GM19351 (cell line): Measurements from ENCODE around the gene ZNF580.

Experiments
- ATAC-seq: cut with Tn5 transposase; IDR thresholded peaks from one replicate; pipeline ENCODE4 v1.9.1; 2021; ENCODE audit warnings: mild to moderate bottlenecking, moderate library complexity; ENCODE audit not compliant: unreplicated experiment

The ZNF580 gene

DNA sequence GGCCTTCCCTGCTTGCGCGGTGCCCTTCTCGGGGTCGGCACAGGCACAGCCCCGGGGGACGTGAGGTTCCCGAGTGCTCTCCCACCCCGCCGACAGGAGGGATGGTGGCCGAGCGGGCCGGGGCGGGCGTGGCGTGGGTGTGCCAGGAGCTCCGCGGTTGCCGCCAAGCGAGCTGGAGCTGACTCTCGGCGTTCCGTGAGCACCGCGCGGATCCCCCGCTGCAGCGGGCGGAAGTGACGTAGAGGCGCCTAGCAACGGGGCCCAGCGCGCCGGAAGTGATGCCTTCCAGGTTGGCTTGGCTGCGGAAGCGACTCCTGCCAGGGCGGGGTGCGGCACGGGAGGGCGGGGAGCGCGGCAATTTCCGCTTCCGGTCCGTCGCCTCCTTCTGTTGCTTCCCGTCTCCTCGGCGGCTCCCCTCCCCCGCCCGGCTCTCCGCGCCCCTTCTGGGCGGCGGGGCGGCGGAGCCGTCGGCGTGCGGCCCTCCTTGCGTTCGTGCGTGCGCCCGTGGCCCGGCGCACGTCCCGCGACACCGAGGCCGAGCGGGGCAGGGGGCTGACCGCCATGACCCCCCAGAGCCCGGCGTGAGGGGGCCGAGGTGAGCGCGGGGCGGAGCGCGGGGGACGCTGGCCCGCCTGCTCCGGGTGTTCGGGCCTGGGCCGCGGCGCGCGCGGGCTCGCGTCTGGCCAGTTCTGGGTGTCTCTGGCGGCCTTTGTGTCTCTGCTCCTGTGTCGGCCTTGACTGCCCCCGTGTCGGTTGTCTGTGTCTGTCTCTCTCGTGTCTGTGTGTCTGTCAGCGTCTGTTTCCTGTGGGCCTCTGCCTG is 34.2 kb downstream of the ZNF580 start, which contains the start of gene EPN1:
EPN1 (plus strand) TSS at position 386 of the 820 bp plus-strand sequence. CDS start 3,402 bp downstream, outside the sequence.
- ATAC-seq, result peak; percentile 58

DNA sequence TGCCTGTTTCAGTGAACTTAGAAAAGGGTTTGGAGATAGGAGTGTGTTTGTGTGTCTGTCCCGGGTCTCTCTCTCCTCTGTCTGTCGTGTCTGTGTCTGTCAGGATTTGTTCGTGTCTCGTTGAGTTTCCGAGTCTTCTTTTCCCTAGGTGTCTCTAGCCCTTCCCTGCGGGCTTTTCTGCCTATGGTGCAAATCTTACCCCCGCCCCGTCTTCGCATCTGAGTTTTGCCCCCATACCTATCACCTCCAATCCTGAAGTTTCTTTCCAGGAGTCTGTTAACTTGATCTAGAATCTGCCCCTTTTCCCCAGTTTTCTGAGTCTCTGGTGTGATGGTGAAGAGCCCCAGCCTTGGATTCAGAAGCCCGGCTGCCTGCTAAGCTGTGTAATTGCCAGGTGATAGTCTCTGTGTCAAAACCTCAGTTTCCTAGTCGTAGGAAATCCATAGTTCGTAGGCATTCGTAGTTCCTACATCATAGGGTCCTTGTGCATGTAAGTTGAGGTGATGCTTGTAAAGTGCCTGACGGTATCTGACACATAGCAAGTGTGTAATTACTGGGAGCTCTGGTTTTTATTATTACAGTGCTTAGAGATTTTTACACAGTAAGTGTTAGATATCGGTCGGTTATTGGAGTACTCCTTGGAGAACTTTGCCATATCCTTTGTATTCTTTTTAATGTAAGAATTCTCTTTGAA is 35.0 kb downstream of the ZNF580 start:
- ATAC-seq, result no peak

DNA sequence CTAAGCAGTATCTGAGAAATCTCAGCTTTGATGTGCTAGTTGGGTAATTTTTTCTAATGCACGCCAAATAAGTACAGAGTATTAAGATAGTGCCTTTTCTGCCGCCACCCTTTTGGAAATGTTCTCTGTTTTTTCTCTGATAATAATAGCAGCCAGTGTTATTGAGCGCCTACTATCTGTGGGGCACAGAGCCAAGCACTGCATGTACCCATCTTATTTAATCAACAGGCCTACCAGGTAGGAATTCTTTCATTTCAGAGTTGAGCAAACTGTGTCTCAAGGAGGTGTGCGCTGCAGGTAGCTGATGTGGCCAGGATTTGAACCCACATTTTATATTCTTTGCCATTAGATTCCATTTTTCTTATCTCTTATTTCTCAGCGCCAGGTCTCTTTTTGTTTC is 35.6 kb downstream of the ZNF580 start:
- no peak for ATAC-seq

DNA sequence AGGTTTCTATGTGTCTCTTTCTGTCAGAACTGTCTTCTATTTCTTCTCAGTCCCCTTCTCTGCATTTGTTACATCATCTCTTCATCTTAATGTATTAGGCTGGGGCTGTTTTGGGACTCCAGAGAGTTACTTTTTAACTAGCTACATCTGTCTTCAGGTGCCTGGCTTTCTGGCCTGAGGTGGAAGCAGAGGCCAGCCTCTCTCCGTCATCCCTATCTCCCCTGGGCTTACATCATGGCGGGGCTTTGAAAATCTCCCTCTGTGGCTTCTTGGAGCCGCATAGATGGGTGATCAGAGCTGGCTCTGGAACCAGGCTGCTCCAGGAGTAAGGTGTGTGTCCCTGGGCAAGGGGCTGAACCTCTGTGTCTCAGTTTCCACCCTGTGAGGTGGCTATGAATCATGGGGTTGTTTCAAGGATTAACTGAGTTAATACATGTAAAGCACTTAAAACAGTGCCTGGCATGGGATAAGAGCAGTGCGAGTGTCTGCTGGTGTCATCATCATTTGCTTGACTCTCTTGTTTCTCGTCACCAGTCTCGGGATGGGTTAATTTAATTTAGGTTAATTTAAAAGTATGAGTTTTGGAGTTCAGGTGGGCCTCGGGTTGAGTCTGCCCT is 36.2 kb downstream of the ZNF580 start:
- no peak for ATAC-seq

DNA sequence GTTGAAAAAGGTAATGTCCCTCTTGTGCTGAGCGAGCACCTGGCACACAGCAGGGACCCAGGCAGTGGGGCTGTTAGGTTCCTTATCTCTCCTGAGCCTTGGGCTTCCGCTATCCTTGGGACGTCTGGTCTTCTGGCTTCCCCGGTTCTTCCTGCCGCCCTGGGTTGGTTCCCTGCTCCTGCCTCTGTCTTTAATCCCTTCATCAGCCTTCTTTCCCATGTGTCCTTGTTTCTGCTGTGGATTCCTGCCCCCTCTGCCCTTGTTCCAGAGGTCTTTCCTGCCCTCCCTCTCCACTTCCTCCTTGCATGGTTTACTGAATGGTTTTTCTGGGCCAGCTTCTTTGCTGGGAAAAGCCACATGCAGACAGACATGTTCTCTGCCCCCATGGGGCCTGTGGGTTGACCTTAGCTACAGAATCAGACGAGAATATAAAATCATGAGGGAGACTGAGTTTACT is 36.8 kb downstream of the ZNF580 start:
- no peak for ATAC-seq

DNA sequence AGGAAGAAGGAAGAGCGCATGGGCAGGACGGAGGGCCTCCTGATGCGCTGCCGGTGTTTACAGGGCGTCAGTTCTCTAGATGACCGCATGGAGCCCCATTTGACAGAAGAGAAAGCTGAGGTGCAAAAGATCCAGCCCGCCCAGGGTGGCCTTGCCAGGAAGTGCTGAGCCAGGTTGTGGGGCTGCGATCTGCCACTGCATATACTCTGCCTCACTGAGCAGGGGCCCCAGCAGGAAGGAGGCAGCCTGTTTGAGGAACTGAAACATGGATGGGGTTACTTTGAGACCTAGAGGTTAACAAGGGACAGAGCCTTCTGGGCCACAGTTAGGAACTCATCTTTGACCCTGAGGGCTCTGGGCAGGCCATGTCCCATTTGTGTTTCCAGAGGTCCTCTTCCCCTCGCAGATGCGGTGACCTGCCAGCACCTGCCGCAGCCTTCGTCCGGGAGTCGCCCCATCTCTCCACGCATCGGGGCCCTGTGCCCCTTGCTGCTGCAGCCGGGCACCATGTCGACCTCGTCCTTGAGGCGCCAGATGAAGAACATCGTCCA is 37.4 kb downstream of the ZNF580 start:
- peak; percentile 77 for ATAC-seq

DNA sequence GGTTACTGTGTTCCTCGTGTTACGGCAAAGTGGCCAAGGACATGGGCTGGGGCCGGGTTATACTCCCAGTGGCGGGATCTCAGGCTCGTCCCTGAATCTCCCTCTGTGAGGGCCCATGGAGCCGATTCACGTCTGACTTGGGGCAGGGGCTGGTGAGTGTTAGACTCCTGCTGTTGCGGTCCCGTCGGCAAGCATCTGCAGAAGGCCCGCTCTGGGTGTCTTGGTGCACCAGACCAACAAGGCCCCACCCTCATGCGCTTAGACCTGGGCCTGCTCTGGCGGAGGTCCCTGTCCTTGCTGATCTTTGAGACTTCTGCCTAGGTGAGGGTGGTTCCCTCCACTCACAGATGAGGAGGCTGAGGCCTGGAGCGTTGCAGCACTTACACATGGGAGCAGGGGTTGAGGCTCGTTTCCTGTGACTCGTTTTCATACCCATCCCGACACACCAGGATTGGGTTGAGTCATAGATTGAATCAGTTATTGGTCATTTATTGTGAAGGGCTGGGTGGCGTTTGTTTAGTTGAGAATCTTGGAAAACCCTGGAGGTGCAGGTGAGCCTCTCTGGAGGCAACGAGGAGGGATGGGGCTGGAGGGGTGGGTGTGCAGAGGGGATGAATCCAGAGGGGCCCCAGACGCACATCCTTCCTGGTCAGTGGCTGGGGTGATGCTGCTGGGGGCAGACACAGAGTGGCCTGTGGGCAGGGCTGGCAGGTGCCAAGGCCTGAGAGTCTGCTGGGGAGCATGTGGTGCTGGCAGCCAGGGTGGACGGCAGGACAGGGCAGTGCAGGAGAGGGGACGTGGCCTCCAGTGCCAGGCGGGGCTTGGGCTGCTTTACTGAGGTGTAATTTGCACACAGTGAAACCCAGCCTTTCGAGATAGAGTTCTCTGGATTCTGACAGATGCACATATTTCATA is 38.8 kb downstream of the ZNF580 start:
- ATAC-seq, result no peak

DNA sequence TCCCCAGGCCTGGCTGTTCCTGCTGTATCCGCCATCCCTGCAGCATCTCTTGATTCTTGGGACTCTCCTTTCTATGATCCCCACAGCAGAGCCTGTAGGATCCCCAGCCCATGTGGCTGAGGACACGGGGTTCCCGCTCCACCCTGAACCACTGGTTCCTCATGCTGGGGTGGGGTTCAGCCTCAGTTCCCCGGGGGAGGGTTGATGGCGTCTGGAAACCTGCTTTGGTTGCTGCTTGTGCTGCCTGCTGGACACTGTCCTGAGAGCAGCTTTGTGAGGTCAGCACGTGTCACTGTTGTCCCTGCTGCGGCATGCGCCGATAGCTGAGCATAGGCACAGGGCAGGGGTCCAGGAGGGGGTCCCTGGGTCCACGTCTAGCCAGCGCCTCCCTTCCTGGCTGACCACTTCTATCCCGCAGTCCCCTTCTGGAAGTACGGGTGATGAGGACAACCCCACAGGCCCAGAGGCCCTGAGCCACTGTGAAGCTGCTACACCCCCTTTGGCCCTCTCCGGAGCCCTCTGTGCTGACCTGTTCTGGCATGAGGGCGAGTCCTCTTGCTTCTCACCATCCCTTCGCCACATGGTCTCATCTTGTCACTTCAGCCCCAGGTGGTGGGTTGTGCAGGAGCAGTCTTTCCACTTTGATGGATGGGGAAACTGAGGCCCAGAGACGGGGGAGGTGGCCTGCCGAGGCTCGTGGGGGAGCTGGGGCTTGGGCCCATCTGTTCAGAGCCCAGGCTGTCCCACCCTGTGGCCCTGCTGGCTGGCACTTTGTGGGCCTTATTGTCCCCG is 39.7 kb downstream of the ZNF580 start:
- no peak for ATAC-seq

DNA sequence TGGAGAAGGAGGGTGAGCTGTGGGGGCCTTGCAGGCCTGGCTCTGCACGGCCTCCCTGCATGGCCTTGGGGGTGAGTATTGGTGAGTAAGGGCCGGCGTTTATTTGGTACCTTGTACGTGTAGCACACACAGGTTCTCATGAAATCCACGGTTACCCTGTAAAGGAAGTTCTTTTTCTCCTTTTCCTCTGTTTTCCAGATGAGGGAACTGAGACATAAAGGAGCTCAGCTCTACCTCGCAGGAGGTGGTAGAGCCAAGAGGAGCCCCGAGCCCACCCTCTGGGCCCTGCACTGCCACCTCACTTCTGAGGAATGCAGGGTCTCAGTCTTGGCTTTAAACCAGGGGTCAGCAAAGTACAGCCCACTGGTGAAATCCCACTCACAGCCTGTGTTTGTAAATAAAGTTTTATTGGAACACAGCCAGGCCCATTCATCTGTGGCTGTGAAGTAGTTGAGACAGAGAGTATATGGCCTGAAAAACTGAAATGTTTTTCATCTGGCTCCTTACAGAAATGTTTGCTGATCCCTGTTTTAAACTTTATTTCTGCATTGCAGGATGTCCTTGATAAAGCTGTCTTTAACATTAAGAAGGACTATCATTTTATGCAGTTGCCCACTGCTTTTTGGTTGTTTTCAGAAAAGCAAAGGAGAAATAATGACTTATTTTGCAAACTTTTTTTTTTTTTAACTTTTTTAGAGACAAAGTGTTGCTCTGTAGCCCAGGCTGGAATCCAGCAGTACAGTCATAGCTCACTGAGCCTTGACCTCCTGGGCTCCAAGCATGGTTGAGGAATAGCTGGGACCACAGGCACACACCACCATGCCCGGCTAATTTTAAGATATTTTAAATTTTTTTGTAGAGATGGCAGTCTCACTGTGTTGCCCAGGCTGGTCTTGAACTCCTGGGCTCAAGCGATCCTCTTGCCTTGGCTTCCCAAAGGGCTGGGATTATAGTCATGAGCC is 40.6 kb downstream of the ZNF580 start:
- ATAC-seq, result no peak

DNA sequence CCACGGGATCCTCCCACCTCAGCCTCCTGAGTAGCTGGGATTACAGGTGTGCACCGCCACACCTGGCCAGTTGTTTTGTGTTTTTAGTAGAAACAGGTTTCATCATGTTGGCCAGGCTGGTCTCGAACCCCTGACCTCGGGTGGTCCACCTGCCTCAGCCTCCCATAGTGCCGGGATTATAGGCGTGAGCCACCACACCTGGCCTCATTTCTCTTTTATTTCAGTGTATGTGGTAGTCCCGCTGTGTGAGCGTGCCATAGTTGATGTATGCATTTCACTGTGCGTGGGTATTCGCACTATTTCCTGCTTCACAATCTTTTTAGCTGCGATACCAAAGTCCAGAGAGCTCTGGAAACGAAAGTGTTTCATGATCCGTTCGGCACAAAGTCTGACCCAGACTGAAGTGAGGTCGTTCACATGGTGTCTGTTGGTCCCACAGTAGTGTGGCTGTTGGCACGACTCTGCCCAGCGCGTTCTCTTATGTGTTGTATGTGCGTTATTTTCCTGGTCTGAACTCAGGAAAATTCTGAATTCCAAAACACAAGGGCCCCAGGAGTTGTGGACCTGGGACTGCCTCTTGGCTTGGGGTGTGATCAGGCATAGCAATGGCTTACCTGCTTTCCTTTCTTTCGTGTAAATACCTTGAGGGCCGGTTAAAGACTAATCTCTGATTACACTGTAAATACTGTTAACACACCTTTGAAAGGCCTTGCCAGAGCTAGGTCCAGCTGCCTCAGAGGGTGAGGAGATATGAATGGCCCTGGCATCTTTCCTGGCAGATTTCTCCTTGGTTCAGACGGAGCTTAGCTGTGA is 42.9 kb downstream of the ZNF580 start:
- no peak for ATAC-seq

DNA sequence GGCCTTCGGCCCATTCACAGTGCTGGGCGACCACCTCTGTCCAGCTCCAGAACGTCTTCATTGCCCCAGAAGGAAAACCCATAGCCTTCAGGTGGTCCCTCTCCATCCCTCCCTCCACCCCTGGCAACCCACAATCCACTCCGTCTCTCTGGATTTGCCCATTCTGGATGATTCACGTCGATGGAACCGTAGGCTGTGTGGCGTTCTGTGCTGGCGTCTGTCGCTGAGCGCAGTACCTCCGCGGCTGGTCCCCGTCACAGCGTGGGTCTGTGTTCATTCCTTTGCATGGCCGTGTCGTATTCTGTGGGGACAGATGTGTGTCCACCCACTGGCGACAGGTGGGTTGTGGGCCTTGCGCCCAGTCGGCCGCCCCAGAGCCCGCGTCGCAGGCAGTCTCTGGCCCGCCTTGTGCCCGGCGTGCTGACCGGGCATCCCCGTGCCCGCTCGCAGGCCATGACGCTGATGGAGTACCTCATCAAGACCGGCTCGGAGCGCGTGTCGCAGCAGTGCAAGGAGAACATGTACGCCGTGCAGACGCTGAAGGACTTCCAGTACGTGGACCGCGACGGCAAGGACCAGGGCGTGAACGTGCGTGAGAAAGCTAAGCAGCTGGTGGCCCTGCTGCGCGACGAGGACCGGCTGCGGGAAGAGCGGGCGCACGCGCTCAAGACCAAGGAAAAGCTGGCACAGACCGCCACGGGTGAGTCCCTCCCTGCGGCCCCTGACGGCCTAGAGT is 44.3 kb downstream of the ZNF580 start:
- no peak for ATAC-seq

DNA sequence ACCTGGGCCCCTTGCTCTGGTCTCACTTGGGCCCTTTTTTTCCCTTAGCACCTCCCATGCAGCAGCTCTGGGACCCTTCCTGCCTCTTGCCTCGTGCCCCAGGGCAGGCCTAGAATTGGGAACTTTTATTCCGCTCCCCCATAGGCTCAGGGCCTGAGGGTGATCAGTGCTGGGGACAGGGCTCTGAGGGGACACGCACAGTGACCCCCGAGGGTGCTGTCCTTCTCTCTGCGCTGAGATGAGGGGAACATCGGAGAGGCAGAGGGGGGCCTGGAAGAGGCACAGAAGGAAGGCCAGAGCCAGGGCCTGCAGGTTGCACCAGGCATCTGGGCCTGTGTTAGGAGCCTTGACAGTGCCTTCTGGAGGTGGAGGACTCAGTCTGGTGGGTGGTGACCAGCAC is 45.0 kb downstream of the ZNF580 start:
- no peak for ATAC-seq

DNA sequence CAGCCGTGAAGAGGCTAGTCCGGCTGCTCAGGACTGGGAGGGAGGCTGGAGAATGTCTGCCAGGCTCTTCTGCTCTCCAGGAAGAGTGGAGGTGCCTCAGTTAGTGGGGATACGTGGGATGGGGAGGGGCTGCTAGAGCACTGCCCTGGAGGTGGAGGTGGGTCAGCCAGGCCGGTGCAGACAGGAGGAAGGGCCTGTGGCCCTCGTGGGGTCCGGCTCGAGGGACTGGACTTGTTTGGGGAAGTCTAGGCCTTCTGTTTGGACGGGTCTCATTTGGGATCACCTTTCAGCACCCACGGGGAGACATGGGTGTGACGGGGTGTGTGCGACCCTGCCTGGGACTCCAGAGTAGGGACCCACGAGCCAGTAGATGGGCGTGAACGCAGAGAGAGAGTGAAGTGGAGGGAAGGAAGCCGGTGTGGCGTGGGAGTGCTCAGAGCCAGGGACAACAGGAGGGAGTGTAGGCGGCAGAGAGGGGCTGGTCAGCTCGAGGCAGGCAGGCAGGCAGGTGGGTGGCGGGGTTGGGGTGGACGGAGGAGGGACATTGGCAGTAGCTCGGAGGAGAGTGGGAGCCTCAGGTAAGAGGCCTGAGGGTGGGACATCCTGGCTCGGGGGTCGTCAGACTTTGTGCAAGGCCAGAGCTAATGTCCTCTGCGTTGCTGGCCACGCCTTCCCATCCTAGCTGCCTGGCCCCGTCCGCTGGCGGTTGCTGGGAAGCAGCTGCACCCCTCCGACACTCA is 45.7 kb downstream of the ZNF580 start:
- ATAC-seq, result no peak

DNA sequence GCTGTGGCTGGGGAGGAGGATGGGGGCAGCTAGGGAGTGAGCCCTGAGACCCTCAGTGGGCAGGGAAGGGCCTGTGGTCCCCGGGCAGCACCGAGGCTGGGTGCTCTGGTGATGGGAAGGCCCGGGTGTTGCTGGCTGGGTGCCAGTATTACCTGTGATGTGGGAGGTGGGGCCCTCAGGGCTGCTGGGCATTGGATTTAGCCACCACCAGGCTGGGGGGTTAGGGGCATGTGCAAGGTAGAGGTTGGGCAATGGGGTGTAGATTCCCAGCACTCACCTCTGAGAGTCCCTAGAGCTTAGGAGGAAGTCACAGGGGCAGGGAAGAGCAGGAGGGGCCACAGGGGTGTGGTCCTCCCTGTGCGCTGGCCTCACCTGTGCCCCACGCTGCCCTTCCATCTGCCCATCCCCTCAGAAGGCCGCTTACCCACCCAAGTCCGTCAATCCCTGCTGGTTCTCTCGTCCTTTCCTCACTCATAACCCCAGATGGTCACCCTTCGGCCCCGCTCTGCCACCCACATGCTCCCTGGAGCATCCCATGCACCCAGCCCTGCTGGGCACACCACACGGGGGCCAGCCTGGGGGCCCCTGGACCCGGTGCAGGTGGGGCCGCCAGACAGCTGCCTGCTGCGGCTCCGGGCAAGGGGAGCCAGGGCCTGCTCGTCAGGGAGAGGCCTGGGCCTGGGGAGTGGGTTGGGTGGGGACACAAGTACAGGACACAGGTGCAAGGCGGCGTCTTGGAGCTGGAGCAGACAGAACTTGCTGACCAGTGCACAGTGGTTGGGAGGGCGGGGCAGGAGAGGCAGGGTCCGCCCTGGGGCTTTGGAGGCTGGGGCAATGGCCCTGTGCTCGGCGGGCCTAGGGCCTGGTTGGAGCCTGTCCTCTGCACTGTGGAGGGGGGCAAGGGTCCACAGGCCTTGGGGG is 46.7 kb downstream of the ZNF580 start:
- no peak for ATAC-seq
